Natural killer cell (primary cell): ENCODE data around the gene CD8A. TPM values are rescaled to one million over a fixed set of nuclear protein-coding genes. Genes with fewer than 3 reads are reported as not detected.
A peak's percentile ranks its signal among the peaks of the same experiment; 100 is the strongest.

Experiments
- ATAC-seq, 3 donors: fragments of 150-1000 bp in 2 of 3; fragments of 200-7000 bp in 1 of 3; cut with Tn5 transposase; 1 replicate in 1 of 3; 2 replicates in 2 of 3; pipeline ENCODE4 v1.10.0; 2021; ENCODE audit warnings: mild to moderate bottlenecking in 2 of 3, moderate library complexity in 2 of 3
- DNase-seq, 2 donors: peaks; one replicate each; pipeline versions ENCODE4 v3.0.0 to v3.0.0-alpha.2; 2013 to 2021; ENCODE audit warnings: mixed read lengths in 1 of 2
- H3K27ac ChIP-seq: one replicate; pipeline ENCODE4 v1.5.1; 2013; ENCODE audit warnings: mild to moderate bottlenecking, low read length
- H3K27me3 ChIP-seq: one replicate; pipeline ENCODE4 v1.6.1; 2013; ENCODE audit warnings: low read length; ENCODE audit not compliant: control insufficient read depth, insufficient read depth
- H3K36me3 ChIP-seq: one replicate; pipeline ENCODE4 v1.6.1; 2013; ENCODE audit warnings: low read length; ENCODE audit not compliant: control insufficient read depth, insufficient read depth
- H3K4me1 ChIP-seq: one replicate; pipeline ENCODE4 v1.6.1; 2013; ENCODE audit warnings: low read length; ENCODE audit not compliant: control insufficient read depth, insufficient read depth
- H3K4me3 ChIP-seq: one replicate; pipeline ENCODE4 v1.5.1; 2013; ENCODE audit warnings: low read length
- H3K9me3 ChIP-seq: one replicate; pipeline ENCODE4 v1.6.1; 2013; ENCODE audit warnings: low read length; ENCODE audit not compliant: control insufficient read depth, insufficient read depth
- H3K27ac Mint-ChIP-seq, 2 donors: one replicate each; pipeline ENCODE4 v1.8.0; 2022; ENCODE audit warnings: mild to moderate bottlenecking in 2 of 2, mixed read lengths in 2 of 2, moderate library complexity in 1 of 2
- H3K27me3 Mint-ChIP-seq, 2 donors: one replicate each; pipeline ENCODE4 v1.8.0; 2022; ENCODE audit warnings: low read depth in 2 of 2, mixed read lengths in 2 of 2
- H3K36me3 Mint-ChIP-seq: one replicate; pipeline ENCODE4 v1.8.0; 2022; ENCODE audit warnings: mixed read lengths
- H3K4me1 Mint-ChIP-seq, 2 donors: one replicate each; pipeline ENCODE4 v1.8.0; 2022; ENCODE audit warnings: mixed read lengths in 2 of 2
- H3K4me3 Mint-ChIP-seq: one replicate; pipeline ENCODE4 v1.8.0; 2022; ENCODE audit warnings: mild to moderate bottlenecking, moderate library complexity, mixed read lengths
- H3K9me3 Mint-ChIP-seq, 2 donors: one replicate each; pipeline ENCODE4 v1.8.0; 2022; ENCODE audit warnings: mixed read lengths in 2 of 2
- CTCF ChIP-seq: fragments of 200-600 bp; IDR thresholded peaks from one replicate; pipeline ENCODE4 v1.8.0; 2022; ENCODE audit warnings: antibody characterized with exemption
- WGBS: methylation state at CpG from one replicate; pipeline ENCODE4 v1.1.7; 2013; ENCODE audit warnings: missing lambda C conversion rate; ENCODE audit not compliant: insufficient coverage; 5-methylcytosine and 5-hydroxymethylcytosine counted together
- intact Hi-C: fragments of 100-400 bp; cut with micrococcal nuclease; formaldehyde crosslinking; loops from one replicate; pipeline ENCODE4 v1.14.2; 2022
- total RNA-seq, 4 donors: library from RNA; stranded (reverse); fragments of 120-200 nt in 1 of 4; gene quantifications; one replicate each; pipeline versions ENCODE4 v1.2.3 to v1.2.4, GENCODE V29; 2013 to 2022

Gene CD8A
- total RNA-seq, 3 donors from 2014 or later (not counting 1 experiment from before 2014, with no cell fraction given) = 85.3 to 208 (median 162) TPM

- H3K27ac Mint-ChIP-seq = no peak overlapping the region
- no peaks in the 10 kb centered on the region for H3K9me3 Mint-ChIP-seq
- Histone ChIP-seq H3K4me3 (no peak overlapping the region), H3K9me3 (peaks cover 2% of the 10 kb centered on the region), H3K36me3 (no peaks in the 10 kb centered on the region), H3K27me3 (no peaks in the 10 kb centered on the region), H3K27ac (no peak overlapping the region), H3K4me1 (peaks cover 4% of the 10 kb centered on the region)
- H3K4me3 Mint-ChIP-seq = no peak overlapping the region
- WGBS = 88% methylated on average over 4 of the region's 4 CpGs
- no peak for ATAC-seq
- no peak for DNase-seq
- H3K27me3 Mint-ChIP-seq = peaks cover 0 to 2% of the 10 kb centered on the region in 2 donors
- no peak for TF ChIP-seq CTCF
- intact Hi-C loops = no loop called here
- H3K36me3 Mint-ChIP-seq = no peaks in the 10 kb centered on the region
- peaks cover 6 to 10% of the 10 kb centered on the region in 2 donors for H3K4me1 Mint-ChIP-seq
These were observed 36.2 kb upstream of the CD8A start for GRCh38 chr2:86826951-86827350.

DNA sequence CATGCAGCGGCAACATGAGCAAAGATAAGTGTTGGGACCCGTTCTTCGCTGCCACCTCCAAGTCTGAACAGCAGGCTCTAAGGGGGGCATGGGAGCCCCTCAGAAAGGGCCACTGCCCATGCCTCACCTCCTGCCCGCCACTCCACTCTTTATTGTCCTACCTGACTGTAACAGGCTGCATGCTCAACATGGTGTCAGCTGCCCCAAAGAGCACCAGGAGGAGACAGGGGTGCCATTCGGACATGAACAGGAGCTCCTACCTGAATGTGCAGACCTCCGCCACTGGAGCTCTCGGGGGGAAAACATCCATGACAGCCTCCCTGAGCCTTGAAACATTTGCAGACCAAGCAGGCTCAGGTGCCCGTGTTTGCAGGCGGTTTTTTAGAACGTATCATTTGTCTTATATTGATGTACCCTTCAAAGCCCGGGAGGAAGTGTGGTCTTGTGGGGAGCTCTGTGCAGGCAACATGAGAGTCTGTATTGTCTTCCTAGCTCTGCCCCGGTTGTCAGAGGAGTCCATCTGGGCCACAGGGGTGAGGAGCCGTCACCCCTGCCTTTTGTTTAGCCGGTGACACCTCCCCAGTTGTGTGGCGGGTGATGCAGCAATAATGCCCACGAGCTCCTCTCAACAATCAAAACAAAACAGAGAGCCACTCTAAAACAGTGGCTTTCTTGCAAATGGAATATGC lies 35.1 kb upstream of the CD8A start:
- Mint-ChIP-seq H3K27ac (peak overlapping the region; percentile 46 to 72), H3K4me1 (peaks cover 6 to 10% of the 10 kb centered on the region in 2 donors), H3K36me3 (no peaks in the 10 kb centered on the region), H3K9me3 (no peaks in the 10 kb centered on the region), H3K27me3 (peaks cover 0 to 3% of the 10 kb centered on the region in 2 donors), H3K4me3 (peak overlapping the region; percentile 63)
- Histone ChIP-seq H3K27ac (peak overlapping the region; percentile 16), H3K4me3 (peak overlapping the region; percentile 3), H3K4me1 (peaks cover 4% of the 10 kb centered on the region), H3K9me3 (peaks cover 2% of the 10 kb centered on the region), H3K36me3 (no peaks in the 10 kb centered on the region), H3K27me3 (no peaks in the 10 kb centered on the region)
- intact Hi-C loops = no loop called here
- ATAC-seq (peak; percentile 84 to 93 (median 91)), DNase-seq (peak; percentile 21 to 87)
- TF ChIP-seq CTCF = no peak
- WGBS = 57% methylated on average over 16 of the region's 16 CpGs

GRCh38 chr2:86825036-86825692 lies 34.5 kb upstream of the CD8A start:
- no peaks in the 10 kb centered on the region for H3K36me3 Mint-ChIP-seq
- H3K27me3 ChIP-seq = no peaks in the 10 kb centered on the region
- no peak for TF ChIP-seq CTCF
- peaks cover 6 to 10% of the 10 kb centered on the region in 2 donors for H3K4me1 Mint-ChIP-seq
- no peak overlapping the region for H3K27ac ChIP-seq
- H3K36me3 ChIP-seq = no peaks in the 10 kb centered on the region
- ATAC-seq = no peak
- no peak overlapping the region for H3K4me3 Mint-ChIP-seq
- H3K4me1 ChIP-seq = peaks cover 4% of the 10 kb centered on the region
- intact Hi-C loops = no loop called here
- H3K9me3 Mint-ChIP-seq = no peaks in the 10 kb centered on the region
- H3K27me3 Mint-ChIP-seq = peaks cover 0 to 3% of the 10 kb centered on the region in 2 donors
- peak overlapping the region; percentile 3 for H3K4me3 ChIP-seq
- H3K27ac Mint-ChIP-seq = no peak overlapping the region
- H3K9me3 ChIP-seq = peaks cover 2% of the 10 kb centered on the region
- 70% methylated on average over 10 of the region's 11 CpGs for WGBS
- DNase-seq = peak in 1 of 2 donors; percentile 57
